GM21825 (cell line): ENCODE data around the gene PRPF40A.
A peak's percentile ranks its signal among the peaks of the same experiment; 100 is the strongest.
"Not testable (repeated sequence)": the region's sequence is repeated elsewhere in the genome, so short reads cannot be mapped to it uniquely, and the experiment has no call there.

Experiments
- ATAC-seq: cut with Tn5 transposase; IDR thresholded peaks from one replicate; pipeline ENCODE4 v1.9.1; 2021; ENCODE audit warnings: mild to moderate bottlenecking, moderate library complexity; ENCODE audit not compliant: unreplicated experiment

The PRPF40A gene

DNA sequence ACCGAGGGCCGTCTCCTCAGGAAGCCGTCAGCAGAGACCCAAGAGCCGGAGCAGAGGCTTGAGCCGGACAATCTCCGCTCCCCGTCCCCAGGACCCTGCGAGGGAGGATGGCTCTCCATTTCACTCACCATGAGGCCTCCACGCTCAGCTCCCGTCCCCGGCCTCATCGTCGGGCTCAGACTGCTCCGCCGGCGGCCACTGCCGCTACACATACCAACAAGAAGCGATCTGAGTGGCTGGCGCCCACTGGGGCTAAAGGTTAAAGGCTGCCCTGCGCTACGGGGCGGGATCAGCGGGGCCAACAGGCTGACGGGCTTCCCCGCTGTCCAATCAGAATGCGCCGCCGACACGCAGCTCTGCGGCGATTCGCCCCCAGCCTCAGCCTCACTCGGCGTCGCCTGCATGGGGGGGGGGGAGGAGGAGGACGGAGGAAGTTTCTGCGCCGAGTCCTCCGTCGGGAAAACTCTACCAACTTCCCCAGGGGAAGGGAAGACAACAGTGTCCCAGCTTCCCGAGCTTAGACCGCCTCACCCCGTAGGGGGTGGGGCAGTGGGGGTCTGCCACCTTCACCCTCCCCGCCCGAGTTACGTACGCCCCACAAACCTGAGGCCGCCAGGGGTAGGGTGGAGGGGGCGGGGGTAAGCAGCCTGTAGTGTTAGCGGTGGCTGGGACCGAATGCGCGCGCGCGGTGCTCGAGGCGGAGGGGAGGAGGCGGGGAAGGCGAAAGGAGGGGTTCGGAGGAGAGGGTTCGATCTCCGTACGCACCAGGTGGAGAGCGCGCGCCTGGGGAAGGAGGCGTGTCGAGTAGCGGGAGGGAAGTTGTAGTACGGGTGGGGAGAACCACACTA is at the start of gene PRPF40A:
PRPF40A (minus strand) TSS at position 234 of the 848 bp plus-strand sequence; CDS start at position 212, 22 bp downstream.
- ATAC-seq = peak; percentile 68

DNA sequence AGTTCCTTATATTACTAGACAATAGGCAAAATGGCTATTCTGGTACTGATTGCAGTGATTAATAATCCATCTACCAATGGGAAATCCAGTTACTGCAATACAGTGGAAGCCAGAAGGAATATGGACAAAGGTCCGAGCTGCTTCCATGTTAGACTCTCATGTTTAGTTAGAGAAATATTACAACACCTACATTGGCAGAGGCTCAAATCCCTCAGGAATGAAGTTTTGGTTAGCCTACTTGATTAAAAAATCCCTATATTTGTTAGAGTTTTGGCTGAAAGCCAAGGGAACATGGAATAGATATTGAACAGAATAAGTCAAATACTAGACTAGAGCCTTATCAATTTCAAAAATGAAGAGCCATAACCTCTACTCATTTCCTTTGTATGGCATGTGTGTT is 49.7 kb upstream of the PRPF40A start:
- no peak for ATAC-seq

DNA sequence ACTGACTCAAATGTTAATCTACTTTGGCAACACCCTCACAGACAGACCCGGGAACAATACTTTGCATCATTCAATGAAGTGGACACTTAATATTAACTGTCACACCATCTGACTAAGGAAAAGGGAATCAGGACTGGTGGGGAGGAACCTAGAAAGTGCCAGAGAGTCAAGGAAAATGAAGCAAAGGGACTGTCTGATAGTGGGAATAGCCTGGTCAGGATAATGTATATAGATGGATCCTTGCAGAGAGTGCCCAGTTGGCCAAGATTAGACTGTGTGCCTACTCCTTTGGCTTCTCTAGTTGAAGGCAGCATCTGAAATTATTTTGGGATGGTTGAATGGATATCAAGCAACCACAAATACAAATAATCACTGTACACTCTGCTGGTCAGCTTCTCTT is 46.4 kb upstream of the PRPF40A start:
- no peak for ATAC-seq

DNA sequence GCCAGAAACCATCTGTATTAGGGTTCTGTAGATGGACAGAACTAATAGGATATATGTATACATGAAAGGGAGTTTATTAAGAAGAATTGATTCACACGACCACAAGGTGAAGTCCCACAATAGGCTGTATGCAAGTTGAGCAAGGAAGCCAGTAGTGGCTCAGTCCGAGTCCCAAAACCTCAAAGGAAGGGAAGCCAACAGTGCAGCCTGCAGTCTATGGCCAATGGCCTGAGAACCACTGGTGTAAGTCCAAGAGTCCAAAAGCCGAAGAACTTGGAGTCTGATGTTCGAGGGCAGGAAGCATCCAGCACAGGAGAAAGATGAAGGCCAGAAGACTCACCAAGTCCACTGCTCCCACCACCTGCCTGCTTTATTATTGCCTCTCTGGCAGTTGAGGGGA is 45.9 kb upstream of the PRPF40A start:
- not testable (repeated sequence) for ATAC-seq

DNA sequence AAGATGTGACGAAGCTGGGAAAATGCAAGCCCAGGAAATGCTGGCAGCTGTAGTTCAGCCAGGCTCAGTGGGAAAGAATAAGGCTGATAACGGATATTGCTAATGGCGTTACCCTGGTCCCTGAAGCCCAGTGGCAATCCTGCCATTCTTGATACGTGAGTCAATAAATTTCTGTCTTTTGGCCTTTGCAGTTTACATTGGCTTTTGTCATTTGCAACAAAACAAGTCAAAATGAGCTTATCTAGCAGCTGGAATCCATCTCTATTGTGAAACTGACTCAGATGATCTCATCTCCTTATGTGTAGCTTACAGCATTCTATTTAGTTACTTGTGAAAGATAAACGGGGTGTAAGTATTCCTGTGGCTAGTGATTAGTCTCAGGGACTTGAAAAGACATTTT is 44.9 kb upstream of the PRPF40A start:
- no peak for ATAC-seq

DNA sequence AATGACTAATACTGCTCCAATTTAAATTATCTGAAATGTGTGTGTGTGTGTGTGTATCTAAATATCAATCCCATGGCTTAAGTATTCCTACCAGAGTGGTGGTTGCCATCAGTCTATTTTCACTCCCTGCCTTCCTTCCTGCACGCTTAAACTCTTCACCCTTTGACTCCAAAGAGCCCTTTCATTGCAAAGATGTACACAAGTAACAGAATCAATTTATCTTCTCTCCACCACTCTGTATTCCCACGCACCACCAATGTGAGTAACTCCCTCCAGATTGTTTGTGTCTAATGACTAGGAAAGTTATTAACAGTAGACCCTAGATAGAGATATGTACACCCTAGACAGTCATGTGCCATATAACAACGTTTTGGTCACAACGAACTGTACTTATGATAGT is 44.0 kb upstream of the PRPF40A start:
- ATAC-seq = no peak

DNA sequence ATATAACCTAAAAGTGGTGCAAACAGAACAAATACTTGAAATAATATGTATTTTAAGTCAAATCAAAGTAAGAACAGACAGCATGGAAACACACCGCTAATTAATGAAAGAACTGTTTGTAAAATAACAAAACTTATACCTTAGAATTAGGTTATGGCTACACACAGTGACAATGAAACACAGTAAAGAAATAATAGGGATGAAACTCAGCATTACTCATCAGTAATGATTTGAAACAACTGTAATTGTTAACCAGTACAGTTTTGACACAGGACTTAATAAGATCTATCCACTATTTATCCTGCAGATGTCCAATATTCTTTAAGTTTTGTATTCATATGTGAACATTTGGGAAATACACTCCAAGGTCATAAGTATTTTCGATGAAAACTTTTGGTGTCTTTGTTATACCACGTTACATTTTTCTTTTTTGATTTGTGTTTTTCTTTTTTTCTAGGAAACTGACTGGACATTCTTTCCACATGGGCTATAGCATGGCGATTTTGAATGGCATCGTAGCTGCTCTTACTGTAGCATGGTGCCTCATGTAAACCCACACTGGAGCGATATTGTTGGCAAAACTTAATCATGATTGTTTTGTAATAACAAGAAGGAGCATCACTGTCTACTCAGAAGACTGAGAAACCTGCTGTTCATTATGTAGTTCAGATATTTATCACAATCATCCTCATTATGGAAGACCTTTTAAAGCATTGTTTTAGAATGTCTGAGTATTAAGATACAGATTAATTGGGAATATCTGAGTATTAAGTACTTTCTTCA is 42.2 kb upstream of the PRPF40A start:
- no peak for ATAC-seq

DNA sequence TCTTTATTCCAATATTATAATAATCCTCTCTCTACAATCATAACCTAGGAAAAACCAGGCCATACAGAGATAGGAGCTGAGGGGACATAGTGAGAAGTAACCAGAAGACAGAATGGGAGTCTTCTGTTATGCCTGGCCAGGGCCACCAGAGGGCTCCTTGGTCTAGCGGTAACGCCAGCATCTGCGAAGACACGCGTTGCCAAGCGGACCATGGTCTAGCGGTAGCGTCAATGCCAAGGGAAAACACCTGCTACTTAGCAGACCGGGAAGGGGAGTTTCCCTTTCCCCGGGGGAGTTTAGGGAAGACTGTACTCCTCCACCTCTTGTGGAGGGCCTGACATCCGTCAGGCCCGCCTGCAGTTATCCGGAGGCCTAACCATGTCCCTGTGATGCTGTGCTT is 37.8 kb upstream of the PRPF40A start:
- ATAC-seq = no peak

DNA sequence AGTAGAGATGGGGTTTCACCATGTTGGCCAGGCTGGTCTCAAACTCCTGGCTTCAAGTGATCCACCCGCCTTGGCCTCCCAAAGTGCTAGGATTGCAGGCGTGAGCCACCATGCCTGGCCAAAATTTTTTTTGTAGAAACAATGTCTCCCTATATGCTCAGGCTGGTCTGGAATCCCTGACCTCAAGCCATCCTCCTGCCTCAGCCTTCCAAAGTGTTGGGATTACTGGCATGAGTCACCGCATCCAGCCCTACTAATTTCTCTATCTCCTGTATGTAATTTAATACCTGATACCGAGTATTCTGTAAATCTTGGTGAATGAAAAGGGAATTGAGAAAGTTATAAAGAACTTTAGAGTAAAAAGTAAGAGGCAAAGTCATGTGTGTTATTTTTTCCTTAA is 30.5 kb upstream of the PRPF40A start:
- not testable (repeated sequence) for ATAC-seq

DNA sequence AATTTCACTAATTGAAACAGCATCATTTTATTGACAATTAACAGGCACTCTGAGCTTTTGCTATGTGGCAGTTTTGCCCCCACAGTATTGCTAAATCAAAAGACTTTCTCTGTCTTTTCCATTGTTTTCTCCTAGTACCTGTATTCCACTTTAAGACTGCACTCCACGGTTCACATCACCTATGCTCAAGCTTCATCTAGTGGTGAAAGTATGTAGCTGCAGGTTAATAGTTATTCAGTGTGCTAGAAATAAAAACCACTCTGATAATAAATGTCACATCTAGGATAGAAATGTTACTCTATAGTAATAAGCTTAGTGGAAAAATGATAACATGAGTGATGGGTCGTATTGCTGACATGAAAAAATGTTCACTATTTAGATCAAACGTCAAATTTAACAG is 25.7 kb upstream of the PRPF40A start:
- ATAC-seq = no peak

DNA sequence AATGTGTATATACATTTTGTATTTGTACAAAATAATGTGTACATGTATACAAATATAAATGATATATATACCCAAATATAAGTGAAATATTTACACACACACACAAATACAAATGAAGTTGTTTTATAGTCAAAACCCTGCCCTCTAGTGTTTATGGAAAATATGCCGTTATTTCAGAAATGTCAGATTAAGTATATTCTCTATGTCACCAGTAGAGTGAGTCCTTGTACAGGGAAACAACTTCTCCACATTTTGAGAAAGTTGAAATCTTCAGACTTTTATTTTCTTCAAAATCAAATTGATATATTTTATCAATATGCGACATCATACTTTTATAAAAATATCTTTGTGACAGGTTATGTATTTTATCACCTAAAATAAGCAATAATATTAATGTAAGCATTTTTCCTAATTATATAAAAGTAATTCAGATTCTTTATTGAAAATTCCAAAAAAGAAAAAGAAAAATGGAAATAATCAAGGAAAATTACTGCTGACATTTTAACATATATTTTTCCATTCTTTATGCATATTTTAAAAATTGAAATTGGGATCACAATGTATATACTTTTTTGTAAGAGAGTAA is 23.6 kb upstream of the PRPF40A start:
- peak; percentile 83 for ATAC-seq

DNA sequence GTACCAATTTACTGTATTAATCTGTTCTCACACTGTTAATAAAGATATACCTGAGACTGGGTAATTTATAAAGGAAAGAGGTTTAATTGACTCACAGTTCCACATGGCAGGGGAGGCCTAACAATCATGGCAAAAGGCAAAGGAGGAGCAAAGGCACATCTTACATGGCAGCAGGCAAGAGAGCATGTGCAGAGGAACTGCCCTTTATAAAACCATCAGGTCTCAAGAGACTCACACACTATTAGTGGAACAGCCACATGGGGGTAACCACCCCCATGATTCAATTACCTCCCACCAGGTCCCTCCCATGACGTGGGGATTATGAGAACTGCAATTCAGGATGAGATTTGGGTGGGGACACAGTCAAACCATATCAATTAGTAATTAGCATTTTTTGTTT is 22.4 kb upstream of the PRPF40A start:
- ATAC-seq = not testable (repeated sequence)

DNA sequence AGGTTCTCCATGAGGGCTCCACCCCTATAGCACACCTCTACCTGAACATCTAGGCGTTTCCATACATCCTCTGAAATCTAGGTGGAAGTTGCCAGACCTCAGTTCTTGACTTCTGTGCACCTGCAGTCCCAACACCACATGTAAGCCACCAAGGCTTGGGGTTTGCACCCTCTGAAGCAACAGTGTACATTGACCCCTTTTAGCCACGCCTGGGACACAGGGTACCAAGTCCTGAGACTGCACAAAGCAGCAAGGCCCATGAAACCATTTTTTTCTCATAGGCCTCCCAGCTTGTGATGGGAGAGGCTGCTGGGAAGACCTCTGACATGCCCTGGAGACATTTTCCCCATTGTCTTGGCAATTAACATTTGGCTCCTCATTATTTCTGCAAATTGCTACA is 21.2 kb upstream of the PRPF40A start:
- no peak for ATAC-seq

DNA sequence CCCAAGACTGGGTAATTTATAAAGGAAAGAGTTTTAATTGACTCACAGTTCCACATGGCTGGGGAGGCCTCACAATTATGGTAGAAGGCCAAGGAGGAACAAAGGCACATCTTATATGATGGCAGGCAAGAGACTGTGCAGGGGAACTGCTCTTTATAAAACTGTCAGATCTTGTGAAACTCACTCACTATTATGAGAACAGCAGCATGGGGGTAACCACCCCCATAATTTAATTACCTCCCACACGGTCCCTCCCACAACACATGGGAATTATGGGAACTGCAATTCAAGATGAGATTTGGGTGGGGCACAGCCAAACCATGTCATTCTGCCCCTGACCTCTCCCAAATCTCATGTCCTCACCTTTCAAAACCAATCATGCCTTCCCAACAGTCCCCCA is 20.2 kb upstream of the PRPF40A start:
- not testable (repeated sequence) for ATAC-seq

DNA sequence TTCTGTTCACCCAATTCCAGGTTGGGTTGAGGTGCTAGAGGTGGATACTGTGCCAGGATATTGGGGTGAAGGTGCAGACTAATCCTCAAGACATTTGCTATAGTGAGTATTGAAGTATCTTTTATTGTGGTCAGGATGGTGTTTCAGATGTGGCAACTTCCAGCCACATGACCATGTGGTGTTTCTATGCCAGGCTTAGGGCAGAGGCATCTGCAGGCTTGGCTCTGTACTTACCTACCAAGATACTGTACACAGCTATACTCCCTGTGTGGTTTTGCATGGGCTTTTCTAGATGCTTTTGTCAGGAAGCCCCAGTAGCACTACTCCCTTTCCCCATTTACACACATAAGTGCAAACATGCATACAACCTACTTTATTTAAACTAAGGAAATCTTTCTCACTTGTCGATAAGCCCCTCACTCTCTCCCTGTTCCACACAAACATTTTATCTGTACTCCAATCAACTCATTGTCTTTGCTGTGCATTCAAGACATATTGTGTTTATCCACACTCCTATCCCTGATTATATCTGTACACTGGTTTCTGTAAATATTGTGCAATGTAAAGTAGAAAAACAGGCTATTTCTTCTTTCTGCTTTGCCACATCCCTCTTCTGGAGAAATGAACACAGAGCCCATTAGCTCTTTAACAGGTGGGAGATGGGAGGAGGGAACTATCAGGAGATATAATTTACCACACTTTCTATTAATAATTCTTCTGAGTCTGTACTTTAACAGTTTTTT is 13.5 kb upstream of the PRPF40A start:
- peak; percentile 71 for ATAC-seq

DNA sequence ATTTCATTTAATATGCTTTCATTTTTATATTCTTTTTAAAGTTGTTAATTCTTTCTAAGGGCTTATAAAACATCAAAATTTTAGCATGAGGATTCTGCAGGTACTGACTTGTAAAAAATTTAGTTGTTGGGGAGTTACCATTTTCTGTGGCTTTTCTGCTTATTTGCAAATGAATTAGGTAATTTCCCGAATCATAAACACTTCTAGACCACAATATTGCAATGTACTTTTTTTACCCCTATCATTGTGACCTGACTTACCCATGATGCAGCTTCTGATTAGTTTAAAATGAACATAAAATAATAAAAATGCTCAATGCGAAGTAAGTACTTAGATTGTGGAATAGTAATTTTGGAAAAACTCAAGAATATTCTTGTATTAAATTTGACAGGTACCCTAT is 12.6 kb upstream of the PRPF40A start:
- ATAC-seq = no peak

DNA sequence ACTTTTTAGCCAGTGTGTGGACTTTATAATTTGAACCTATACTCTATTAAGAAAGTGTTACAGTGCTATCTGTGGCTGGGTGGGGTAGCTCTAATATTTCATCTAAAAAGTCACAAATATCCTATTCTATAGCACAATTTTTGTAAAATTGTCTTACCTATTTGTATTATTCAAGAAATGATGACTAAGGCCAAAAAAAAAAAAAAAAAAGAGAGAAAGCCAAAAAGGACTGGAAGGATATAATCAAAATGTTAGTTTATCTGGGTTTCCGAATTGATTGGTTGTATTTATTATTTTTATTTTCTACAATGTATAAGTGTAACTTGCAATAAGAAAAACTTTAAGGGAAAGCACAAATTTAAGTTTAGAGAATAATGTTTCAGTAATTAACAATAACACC is 6.7 kb upstream of the PRPF40A start:
- no peak for ATAC-seq

DNA sequence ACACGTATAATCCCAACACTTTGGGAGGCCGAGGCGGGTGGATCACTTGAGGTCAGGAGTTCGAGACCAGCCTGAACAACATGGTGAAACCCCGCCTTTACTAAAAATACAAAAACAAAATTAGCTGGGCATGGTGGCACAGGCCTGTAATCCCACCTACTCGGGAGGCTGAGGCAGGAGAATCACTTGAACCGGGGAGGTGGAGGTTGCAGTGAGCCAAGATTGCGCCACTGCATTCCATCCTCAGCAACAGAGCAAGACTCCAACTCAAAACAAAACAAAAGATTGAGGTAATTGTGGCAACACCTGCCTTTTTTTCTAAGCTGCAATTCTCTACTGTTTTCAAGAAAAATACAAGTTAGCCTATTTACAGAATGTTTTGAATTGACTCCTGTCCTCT is 5.4 kb upstream of the PRPF40A start:
- not testable (repeated sequence) for ATAC-seq

DNA sequence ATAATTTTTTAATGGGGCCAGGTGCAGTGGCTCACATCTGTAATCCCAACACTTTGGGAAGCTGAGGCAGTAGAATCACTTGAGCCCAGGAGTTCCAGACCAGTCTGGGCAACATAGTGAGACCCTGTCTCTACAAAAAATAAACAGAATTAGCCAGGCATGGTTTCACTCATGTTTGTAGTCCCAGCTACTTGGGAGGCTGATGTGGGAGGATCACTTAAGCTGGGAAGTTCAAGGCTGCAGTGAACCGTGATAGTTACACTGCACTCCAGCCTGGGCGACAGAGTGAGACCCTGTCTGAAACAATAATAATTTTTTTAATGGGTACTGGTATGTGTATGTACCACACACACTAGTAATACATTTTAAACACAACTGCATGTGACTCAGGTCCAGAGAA is 3.5 kb upstream of the PRPF40A start:
- ATAC-seq = no peak

DNA sequence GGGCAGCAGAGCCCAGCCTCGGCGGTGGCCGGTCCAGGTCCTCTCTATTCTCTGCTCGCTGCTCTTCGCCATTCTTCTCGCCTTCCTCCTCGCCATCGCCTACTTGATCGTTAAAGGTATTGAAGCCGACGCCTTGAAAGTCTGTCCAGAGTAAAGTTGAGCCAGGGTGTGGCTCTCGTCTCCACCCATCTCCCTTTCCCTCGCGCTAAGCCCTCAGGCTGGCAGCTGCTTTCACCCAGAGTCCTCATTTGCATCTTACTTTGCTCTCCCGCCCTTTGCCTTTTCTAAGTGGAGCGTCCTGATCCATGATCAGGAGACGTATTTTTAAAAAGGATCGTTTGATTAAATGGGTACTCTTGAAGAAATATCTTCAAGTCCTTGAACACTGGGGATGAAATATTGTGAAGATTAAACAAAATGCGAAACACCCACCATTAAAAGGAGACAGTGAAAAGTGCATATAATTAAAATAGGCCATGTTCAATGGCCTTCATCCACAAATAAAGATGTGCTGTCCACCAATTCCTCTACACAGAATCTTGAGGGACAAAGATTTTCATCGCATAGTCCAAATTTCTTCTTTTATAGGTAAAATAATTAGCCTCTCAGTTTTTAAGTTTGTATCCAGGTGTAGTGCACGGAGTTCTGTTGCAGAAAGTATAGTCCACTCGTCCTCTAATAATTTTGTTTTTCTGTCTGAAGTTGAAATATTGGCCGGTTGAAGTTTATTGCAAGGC is 1.8 kb upstream of the PRPF40A start:
- ATAC-seq = peak; percentile 29
